HepG2 (cell line): ENCODE results near the gene ZNF606. TPM values are rescaled to one million over a fixed set of nuclear protein-coding genes. Genes with fewer than 3 reads are reported as not detected.

Experiments
- BCL6 ChIP-seq: IDR thresholded peaks from 2 replicates; pipeline ENCODE4 v1.6.1; 2016; ENCODE audit warnings: missing genetic modification reagents, missing compliant biosample characterization
- CEBPB ChIP-seq: IDR thresholded peaks from 2 replicates; pipeline ENCODE4 v1.6.1; 2011; ENCODE audit warnings: low read depth, low read length, improper control_type of control experiment, borderline replicate concordance
- E2F1 ChIP-seq: sonication (generic); formaldehyde crosslinking; IDR thresholded peaks from 2 replicates; pipeline ENCODE4 v1.5.0; 2020; ENCODE audit warnings: missing genetic modification reagents
- HNRNPH1 ChIP-seq: fragments of 200-400 bp; formaldehyde crosslinking; optimal IDR thresholded peaks from 2 replicates; pipeline ENCODE3; 2017; ENCODE audit warnings: mild to moderate bottlenecking, low read depth, low read length
- HOXA5 ChIP-seq: sonication (generic); formaldehyde crosslinking; IDR thresholded peaks from 2 replicates; pipeline ENCODE4 v1.4.0; 2020; ENCODE audit warnings: missing genetic modification reagents
- MTF1 ChIP-seq: sonication (generic); formaldehyde crosslinking; IDR thresholded peaks from 2 replicates; pipeline ENCODE4 v1.5.0; 2020; ENCODE audit warnings: missing genetic modification reagents
- PHB2 ChIP-seq: fragments of 450-650 bp; IDR thresholded peaks from 2 replicates; pipeline ENCODE4 v1.6.1; 2018; ENCODE audit not compliant: partially characterized antibody
- PRDM10 ChIP-seq: sonication (generic); formaldehyde crosslinking; IDR thresholded peaks from 2 replicates; pipeline ENCODE4 v1.4.0; 2020; ENCODE audit warnings: low read depth, missing genetic modification reagents
- SP140L ChIP-seq: sonication (generic); formaldehyde crosslinking; IDR thresholded peaks from 2 replicates; pipeline ENCODE4 v1.4.0; 2020; ENCODE audit warnings: missing genetic modification reagents, borderline replicate concordance
- TIGD3 ChIP-seq: sonication (generic); formaldehyde crosslinking; IDR thresholded peaks from 2 replicates; pipeline ENCODE4 v1.5.1; 2020; ENCODE audit warnings: mild to moderate bottlenecking, missing genetic modification reagents, borderline replicate concordance
- ZFP36L1 ChIP-seq: sonication (generic); formaldehyde crosslinking; IDR thresholded peaks from 2 replicates; pipeline ENCODE4 v1.8.0; 2022; ENCODE audit warnings: mild to moderate bottlenecking, missing genetic modification reagents, moderate library complexity
- ZNF335 ChIP-seq: sonication (generic); formaldehyde crosslinking; IDR thresholded peaks from 2 replicates; pipeline ENCODE4 v1.4.0; 2020; ENCODE audit warnings: missing genetic modification reagents
- ZNF431 ChIP-seq: sonication (generic); formaldehyde crosslinking; IDR thresholded peaks from 2 replicates; pipeline ENCODE4 v1.9.0; 2022; ENCODE audit warnings: missing genetic modification reagents, low read depth, mild to moderate bottlenecking, borderline replicate concordance
- ZNF562 ChIP-seq: sonication (generic); formaldehyde crosslinking; IDR thresholded peaks from 2 replicates; pipeline ENCODE4 v1.8.0; 2022; ENCODE audit warnings: missing genetic modification reagents, borderline replicate concordance
- ZNF883 ChIP-seq: sonication (generic); formaldehyde crosslinking; IDR thresholded peaks from 2 replicates; pipeline ENCODE4 v1.5.1; 2020; ENCODE audit warnings: mild to moderate bottlenecking, missing genetic modification reagents; ENCODE audit errors: not compliant biosample characterization
- polyA plus RNA-seq, 8 experiments: library from polyadenylated mRNA; depleted of rRNA in 3 of 8; stranded (reverse) in 7 of 8; unstranded in 1 of 8; fragments of >200 nt; fragmentation: Illumina TruSeq in 4 of 8; extraction: Trizol in 4 of 8; gene quantifications; 2 replicates each; pipeline versions ENCODE4 v1.2.1 to v1.2.3, GENCODE V29; 2011 to 2016; ENCODE audit warnings: low read depth in 4 of 8, missing spikeins in 1 of 8, mixed read lengths in 1 of 8; ENCODE audit not compliant: insufficient read depth in 1 of 8
- total RNA-seq, 5 experiments: library from RNA; depleted of rRNA; stranded (reverse); fragments of >200 nt; fragmentation: Illumina TruSeq; extraction: Trizol; gene quantifications; 2 replicates each; pipeline ENCODE4 v1.2.3, GENCODE V29; 2016; ENCODE audit warnings: low read depth in 1 of 5
- TF ChIP-seq, protein P1 (sequence below): IDR thresholded peaks from 2 replicates; pipeline ENCODE4 v1.6.1; 2016; ENCODE audit warnings: missing compliant biosample characterization, missing genetic modification reagents, borderline replicate concordance
- TF ChIP-seq, protein P2 (sequence below): sonication (generic); formaldehyde crosslinking; IDR thresholded peaks from 2 replicates; pipeline ENCODE4 v1.8.1; 2022; ENCODE audit warnings: low read depth, mild to moderate bottlenecking, missing genetic modification reagents

The ZNF606 gene
- total and polyA plus RNA-seq, 2 of the 13 experiments (the other 11 are each of a cell fraction or from before 2014, with no cell fraction given): 4.2 to 14.8 TPM

DNA sequence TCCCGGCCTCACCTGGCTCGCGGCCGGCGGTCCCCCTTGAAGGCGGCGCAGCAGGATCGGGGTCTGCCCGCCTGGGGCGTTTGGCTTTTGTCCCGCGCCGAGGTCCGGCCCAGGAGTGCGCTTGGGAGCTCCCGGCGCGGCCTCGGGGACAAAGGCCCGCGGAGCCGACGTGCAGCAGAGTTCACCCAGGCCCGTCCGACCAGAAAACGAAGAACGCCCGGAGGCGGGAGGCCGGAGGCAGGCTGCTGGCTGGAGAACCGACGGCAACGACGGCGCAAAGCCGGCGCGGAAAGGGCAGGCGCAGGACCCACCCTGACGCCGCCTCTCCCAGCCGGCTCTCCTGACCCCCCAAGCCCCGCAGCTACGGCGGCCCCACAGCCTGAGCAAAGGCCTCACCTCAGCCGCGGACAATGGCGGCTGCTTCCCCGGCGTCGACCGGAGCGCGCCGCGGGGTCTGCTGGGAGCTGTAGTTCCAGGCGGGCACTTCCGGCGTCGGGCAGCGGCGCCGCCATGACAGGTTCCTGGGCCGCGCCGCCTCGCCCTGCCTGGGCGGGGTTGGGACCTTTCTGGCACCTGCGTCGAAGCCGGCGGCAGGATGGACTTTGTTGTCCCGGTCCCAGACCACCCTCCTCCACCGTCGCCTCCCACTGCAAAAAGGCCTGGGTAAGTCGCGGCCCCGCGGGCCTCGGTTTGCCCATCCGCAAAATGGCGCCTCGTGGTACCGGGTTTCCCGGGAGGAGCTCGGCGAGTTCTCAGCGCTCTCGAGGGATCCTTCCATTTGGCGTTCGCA, at the start of gene ZNF606 (continued):
- TF ChIP-seq PRDM10 (CRISPR knock-in tag): peak; percentile 15; the same call in 1 of the 2 replicates
- TF ChIP-seq HNRNPH1: no peak
- TF ChIP-seq, protein P1, sequence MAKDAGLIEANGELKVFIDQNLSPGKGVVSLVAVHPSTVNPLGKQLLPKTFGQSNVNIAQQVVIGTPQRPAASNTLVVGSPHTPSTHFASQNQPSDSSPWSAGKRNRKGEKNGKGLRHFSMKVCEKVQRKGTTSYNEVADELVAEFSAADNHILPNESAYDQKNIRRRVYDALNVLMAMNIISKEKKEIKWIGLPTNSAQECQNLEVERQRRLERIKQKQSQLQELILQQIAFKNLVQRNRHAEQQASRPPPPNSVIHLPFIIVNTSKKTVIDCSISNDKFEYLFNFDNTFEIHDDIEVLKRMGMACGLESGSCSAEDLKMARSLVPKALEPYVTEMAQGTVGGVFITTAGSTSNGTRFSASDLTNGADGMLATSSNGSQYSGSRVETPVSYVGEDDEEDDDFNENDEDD (CRISPR knock-in tag): peak; percentile 83; the same call in 1 of the 2 replicates
- no peak; the same call in 1 of the 2 replicates for TF ChIP-seq ZFP36L1 (CRISPR knock-in tag)
- no peak for TF ChIP-seq ZNF562 (CRISPR knock-in tag)
- no peak for TF ChIP-seq ZNF431 (CRISPR knock-in tag)
- TF ChIP-seq, protein P2, sequence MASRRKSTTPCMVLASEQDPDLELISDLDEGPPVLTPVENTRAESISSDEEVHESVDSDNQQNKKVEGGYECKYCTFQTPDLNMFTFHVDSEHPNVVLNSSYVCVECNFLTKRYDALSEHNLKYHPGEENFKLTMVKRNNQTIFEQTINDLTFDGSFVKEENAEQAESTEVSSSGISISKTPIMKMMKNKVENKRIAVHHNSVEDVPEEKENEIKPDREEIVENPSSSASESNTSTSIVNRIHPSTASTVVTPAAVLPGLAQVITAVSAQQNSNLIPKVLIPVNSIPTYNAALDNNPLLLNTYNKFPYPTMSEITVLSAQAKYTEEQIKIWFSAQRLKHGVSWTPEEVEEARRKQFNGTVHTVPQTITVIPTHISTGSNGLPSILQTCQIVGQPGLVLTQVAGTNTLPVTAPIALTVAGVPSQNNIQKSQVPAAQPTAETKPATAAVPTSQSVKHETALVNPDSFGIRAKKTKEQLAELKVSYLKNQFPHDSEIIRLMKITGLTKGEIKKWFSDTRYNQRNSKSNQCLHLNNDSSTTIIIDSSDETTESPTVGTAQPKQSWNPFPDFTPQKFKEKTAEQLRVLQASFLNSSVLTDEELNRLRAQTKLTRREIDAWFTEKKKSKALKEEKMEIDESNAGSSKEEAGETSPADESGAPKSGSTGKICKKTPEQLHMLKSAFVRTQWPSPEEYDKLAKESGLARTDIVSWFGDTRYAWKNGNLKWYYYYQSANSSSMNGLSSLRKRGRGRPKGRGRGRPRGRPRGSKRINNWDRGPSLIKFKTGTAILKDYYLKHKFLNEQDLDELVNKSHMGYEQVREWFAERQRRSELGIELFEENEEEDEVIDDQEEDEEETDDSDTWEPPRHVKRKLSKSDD: peak; percentile 62
- TF ChIP-seq ZNF335 (CRISPR knock-in tag): peak; percentile 79
- TF ChIP-seq E2F1 (CRISPR knock-in tag): peak; percentile 52; the same call in 1 of the 2 replicates
- TF ChIP-seq TIGD3 (CRISPR knock-in tag): 0 out of 2 replicates have a peak, but pooled peaks have one; percentile 70
- no peak for TF ChIP-seq PHB2
- no peak for TF ChIP-seq CEBPB
- TF ChIP-seq ZNF883 (CRISPR knock-in tag): peak; percentile 45
- no peak for TF ChIP-seq BCL6
- TF ChIP-seq MTF1 (CRISPR knock-in tag): no peak
- peak; percentile 15; the same call in 1 of the 2 replicates for TF ChIP-seq HOXA5 (CRISPR knock-in tag)
- TF ChIP-seq SP140L (CRISPR knock-in tag): 0 out of 2 replicates have a peak, but pooled peaks have one; percentile 43
